ENCODE data around the gene MDK.

DNA sequence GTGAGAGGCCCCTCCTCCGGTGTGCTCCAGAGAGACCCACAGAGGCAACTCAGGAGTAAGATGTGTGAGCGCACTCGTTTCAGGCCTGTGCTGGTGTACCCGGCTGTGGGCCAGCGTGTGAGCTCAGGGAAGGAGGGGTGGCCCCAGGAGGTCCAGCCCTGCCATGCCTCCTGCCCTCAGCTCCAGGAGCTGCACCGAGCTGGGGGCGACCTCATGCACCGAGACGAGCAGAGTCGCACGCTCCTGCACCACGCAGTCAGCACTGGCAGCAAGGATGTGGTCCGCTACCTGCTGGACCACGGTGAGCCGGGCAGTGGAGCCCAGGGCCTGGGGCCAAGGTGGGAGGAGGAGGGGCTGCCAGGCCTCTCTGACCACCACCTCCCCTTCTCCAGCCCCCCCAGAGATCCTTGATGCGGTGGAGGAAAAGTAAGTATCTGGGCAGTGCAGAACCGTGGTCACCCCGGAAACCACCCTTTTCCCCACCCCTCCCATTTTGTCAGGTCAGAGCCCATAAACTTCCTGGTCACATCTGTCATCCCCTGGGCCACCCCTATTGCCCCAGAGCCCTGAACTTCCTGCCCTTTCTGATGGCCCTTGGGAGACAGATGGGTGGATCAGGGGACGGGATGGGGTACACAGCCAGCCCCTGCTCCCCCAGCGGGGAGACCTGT, 2.5 kb upstream of the MDK start:
- TF ChIP-seq POLR2A (IDR thresholded peaks at IDR 0.05; ENCODE audit: low read depth, low read length) (no peak), RAD21 (IDR thresholded peaks at IDR 0.05; ENCODE audit: low read length) (no peak)
- TF ChIP-seq, protein P1, sequence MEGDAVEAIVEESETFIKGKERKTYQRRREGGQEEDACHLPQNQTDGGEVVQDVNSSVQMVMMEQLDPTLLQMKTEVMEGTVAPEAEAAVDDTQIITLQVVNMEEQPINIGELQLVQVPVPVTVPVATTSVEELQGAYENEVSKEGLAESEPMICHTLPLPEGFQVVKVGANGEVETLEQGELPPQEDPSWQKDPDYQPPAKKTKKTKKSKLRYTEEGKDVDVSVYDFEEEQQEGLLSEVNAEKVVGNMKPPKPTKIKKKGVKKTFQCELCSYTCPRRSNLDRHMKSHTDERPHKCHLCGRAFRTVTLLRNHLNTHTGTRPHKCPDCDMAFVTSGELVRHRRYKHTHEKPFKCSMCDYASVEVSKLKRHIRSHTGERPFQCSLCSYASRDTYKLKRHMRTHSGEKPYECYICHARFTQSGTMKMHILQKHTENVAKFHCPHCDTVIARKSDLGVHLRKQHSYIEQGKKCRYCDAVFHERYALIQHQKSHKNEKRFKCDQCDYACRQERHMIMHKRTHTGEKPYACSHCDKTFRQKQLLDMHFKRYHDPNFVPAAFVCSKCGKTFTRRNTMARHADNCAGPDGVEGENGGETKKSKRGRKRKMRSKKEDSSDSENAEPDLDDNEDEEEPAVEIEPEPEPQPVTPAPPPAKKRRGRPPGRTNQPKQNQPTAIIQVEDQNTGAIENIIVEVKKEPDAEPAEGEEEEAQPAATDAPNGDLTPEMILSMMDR (conservative IDR thresholded peaks at IDR 0.05; ENCODE audit: low read depth, low read length), result no peak

All from IMR-90 (cell line).